Smooth muscle cell (in vitro differentiated cells): ENCODE data around the gene SET. TPM values are rescaled to one million over a fixed set of nuclear protein-coding genes. Genes with fewer than 3 reads are reported as not detected.

Source experiments
- DNase-seq: peaks from one replicate; lab custom pipeline; 2025; ENCODE audit not compliant: unreplicated experiment; lab: John Stamatoyannopoulos, UW
- H2AFZ ChIP-seq: fragments of 200-600 bp; sonication (generic); 2 replicates; pipeline ENCODE4 v1.6.0; 2016; ENCODE audit warnings: antibody characterized with exemption, low read depth, mild to moderate bottlenecking
- H3F3A ChIP-seq: fragments of 200-600 bp; sonication (generic); 2 replicates; pipeline ENCODE4 v1.6.0; 2017; ENCODE audit warnings: antibody characterized with exemption, low read depth
- H3K27ac ChIP-seq: fragments of 200-600 bp; sonication (generic); 2 replicates; pipeline ENCODE4 v1.5.1; 2016; ENCODE audit warnings: low read depth, mild to moderate bottlenecking
- H3K27me3 ChIP-seq: fragments of 200-600 bp; sonication (generic); 2 replicates; pipeline ENCODE4 v1.6.1; 2016; ENCODE audit warnings: low read depth, mild to moderate bottlenecking
- H3K36me3 ChIP-seq: fragments of 200-600 bp; sonication (generic); 2 replicates; pipeline ENCODE4 v1.5.1; 2016; ENCODE audit warnings: low read depth
- H3K4me1 ChIP-seq: fragments of 200-600 bp; sonication (generic); 2 replicates; pipeline ENCODE4 v1.5.1; 2016; ENCODE audit warnings: low read depth
- H3K4me2 ChIP-seq: fragments of 200-600 bp; sonication (generic); 2 replicates; pipeline ENCODE4 v1.6.0; 2016; ENCODE audit warnings: mild to moderate bottlenecking
- H3K4me3 ChIP-seq: fragments of 200-600 bp; sonication (generic); 2 replicates; pipeline ENCODE4 v1.5.1; 2016; ENCODE audit warnings: mild to moderate bottlenecking
- H3K79me2 ChIP-seq: fragments of 200-600 bp; sonication (generic); 2 replicates; pipeline ENCODE4 v1.6.0; 2016; ENCODE audit warnings: low read depth, mild to moderate bottlenecking
- H3K9ac ChIP-seq: fragments of 200-600 bp; sonication (generic); 2 replicates; pipeline ENCODE4 v1.6.0; 2016; ENCODE audit warnings: low read depth
- H3K9me3 ChIP-seq: fragments of 200-600 bp; sonication (generic); replicated peaks from 2 replicates; pipeline ENCODE4 v1.5.1; 2016; ENCODE audit warnings: low read depth
- H4K20me1 ChIP-seq: fragments of 200-600 bp; sonication (generic); 2 replicates; pipeline ENCODE4 v1.6.0; 2016; ENCODE audit warnings: low read depth
- WGBS: methylation state at CpG from one replicate; pipeline ENCODE4 v1.1.7; 2016; ENCODE audit warnings: low lambda C conversion rate; 5-methylcytosine and 5-hydroxymethylcytosine counted together
- polyA plus RNA-seq: library from polyadenylated mRNA; unstranded; fragments of >200 nt; fragmentation: Nextera tagmentation; extraction: Ambion mirVana; gene quantifications from 2 replicates; pipeline ENCODE4 v1.2.1, GENCODE V29; 2016
- total RNA-seq: library from RNA; depleted of rRNA; stranded (reverse); fragments of >200 nt; gene quantifications from 2 replicates; pipeline ENCODE4 v1.2.3, GENCODE V29; 2014
- TF ChIP-seq, protein P1 (sequence below): fragments of 200-600 bp; sonication (generic); IDR thresholded peaks from 2 replicates; pipeline ENCODE4 v1.5.1; 2017; ENCODE audit warnings: borderline replicate concordance, mild to moderate bottlenecking, antibody characterized with exemption; ENCODE audit not compliant: insufficient read depth, poor library complexity, severe bottlenecking

Gene SET
- total and polyA plus RNA-seq, 2 experiments from 2014 or later, result 162 to 262 TPM

DNA sequence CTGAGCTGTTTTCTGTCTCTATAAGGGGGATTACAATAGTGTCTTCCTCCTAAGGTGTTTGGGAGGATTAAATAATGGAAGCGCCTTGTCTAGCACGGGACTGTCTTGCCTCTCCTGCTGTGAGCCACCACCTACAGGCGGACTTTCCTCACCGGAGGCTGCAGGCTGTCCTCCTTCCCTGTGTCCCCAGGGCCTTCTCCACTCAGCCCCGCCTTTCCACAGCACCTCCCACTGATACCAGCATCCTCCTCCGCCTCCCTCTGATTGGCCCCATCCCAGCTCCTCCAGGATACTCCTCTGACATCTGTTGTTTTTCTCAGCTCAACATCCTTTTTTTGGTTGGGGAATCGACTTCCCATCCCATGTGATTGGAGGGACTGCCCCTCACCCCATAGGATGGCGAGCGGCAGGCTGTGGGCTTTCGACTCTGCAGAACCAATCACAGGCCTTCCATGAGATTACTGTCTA, 35.8 kb downstream of the SET start:
- Histone ChIP-seq H3K4me3 (peak overlapping the region; percentile 68), H3K27ac (no peak overlapping the region), H4K20me1 (no peaks in the 10 kb centered on the region), H3K79me2 (no peaks in the 10 kb centered on the region), H3K36me3 (no peaks in the 10 kb centered on the region), H2AFZ (no peak overlapping the region), H3K9ac (no peak overlapping the region), H3K9me3 (no peaks in the 10 kb centered on the region), H3F3A (no peaks in the 10 kb centered on the region), H3K27me3 (no peaks in the 10 kb centered on the region), H3K4me1 (no peaks in the 10 kb centered on the region), H3K4me2 (peak overlapping the region; percentile 87)
- no peak for DNase-seq
- TF ChIP-seq, protein P1, sequence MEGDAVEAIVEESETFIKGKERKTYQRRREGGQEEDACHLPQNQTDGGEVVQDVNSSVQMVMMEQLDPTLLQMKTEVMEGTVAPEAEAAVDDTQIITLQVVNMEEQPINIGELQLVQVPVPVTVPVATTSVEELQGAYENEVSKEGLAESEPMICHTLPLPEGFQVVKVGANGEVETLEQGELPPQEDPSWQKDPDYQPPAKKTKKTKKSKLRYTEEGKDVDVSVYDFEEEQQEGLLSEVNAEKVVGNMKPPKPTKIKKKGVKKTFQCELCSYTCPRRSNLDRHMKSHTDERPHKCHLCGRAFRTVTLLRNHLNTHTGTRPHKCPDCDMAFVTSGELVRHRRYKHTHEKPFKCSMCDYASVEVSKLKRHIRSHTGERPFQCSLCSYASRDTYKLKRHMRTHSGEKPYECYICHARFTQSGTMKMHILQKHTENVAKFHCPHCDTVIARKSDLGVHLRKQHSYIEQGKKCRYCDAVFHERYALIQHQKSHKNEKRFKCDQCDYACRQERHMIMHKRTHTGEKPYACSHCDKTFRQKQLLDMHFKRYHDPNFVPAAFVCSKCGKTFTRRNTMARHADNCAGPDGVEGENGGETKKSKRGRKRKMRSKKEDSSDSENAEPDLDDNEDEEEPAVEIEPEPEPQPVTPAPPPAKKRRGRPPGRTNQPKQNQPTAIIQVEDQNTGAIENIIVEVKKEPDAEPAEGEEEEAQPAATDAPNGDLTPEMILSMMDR, result no peak
- 40% methylated on average over 10 of the region's 10 CpGs for WGBS

DNA sequence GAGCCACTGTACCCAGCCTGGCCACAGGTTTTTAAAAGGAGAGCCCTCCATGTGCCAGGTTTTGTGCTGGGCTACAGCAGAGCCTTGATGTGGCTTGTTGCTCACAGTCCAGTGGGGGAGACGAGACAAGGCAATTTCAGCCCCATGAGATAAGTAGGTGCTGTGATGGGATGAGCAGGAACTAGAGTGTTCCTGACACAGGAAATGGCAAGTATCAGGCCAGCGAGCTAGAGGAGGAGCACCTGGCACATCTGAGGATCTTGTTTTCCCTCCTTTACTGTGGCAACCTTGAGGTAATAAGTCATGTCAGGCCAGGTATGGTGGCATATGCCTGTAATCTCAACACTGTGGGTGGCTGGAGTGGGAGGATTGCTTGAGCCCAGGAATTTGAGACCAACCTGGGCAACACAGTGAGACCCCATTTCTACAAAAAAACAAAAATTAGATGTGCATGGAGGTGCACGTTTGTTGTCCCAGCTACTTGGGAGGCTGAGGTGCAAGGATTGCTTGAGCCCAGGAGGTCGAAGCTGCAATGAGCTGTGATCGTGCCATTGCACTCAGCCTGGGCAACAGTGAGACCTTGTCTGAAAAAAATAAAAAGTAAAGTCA, 38.7 kb downstream of the SET start:
- TF ChIP-seq, protein P1, result no peak
- 91% methylated on average over 5 of the region's 5 CpGs for WGBS
- no peaks in the 10 kb centered on the region for H3K27me3 ChIP-seq
- no peak overlapping the region for H3K4me3 ChIP-seq
- no peak for DNase-seq
- no peak overlapping the region for H3K27ac ChIP-seq
- H3K4me2 ChIP-seq, result no peak overlapping the region
- no peak overlapping the region for H3K9ac ChIP-seq
- H2AFZ ChIP-seq, result no peak overlapping the region
- no peaks in the 10 kb centered on the region for H3K4me1 ChIP-seq
- no peaks in the 10 kb centered on the region for H3F3A ChIP-seq
- H3K9me3 ChIP-seq, result no peaks in the 10 kb centered on the region
- no peaks in the 10 kb centered on the region for H3K36me3 ChIP-seq
- H4K20me1 ChIP-seq, result no peaks in the 10 kb centered on the region
- no peaks in the 10 kb centered on the region for H3K79me2 ChIP-seq

DNA sequence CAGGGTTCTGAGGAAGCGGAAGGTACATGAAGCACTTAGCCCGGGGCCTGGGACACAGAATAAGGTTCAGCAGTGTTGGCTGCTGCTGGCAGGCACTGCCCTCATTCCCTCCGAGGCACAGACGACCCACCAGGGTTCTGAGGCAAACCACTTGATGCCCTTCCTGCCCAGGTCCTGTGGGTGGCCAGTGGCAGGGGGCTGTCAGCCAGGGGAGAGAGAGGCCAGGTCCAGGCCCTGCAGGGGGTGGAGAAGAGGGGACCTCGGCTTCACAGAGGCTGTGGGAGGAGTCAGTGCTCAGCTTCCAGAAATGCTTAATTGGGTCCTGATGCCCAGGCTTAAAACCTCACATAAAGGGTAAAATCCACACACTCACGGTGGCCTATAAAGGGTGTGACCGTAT, 39.3 kb downstream of the SET start:
- Histone ChIP-seq H3K79me2 (no peaks in the 10 kb centered on the region), H3K9ac (no peak overlapping the region), H3K36me3 (no peaks in the 10 kb centered on the region), H3K4me3 (no peak overlapping the region), H3K4me2 (no peak overlapping the region), H3K4me1 (no peaks in the 10 kb centered on the region), H3K27ac (no peak overlapping the region), H3F3A (no peaks in the 10 kb centered on the region), H4K20me1 (no peaks in the 10 kb centered on the region), H2AFZ (no peak overlapping the region), H3K9me3 (no peaks in the 10 kb centered on the region), H3K27me3 (no peaks in the 10 kb centered on the region)
- TF ChIP-seq, protein P1, result no peak
- no peak for DNase-seq
- 82% methylated on average over 7 of the region's 7 CpGs for WGBS

DNA sequence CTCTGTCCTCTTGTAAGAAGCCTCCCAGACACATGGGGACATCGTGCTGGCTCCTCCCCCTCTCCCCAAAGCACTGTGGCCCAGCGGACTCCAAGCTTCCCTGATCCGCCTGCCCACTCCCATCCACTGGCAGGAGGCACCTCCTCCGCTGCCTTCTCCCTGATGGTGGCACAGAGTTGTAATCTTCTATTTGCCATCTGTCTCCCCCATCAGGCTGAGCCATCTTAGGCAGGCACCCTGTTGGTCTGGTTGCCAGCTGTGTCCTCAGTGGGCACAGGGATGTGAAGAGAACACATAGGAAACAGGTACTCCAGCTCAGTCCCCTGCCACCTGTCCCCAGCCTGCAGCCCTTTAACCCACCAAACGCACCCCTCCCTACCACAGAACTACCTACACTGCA, 40.3 kb downstream of the SET start:
- Histone ChIP-seq H3K4me3 (no peak overlapping the region), H3K9me3 (no peaks in the 10 kb centered on the region), H3K79me2 (no peaks in the 10 kb centered on the region), H3K4me1 (no peaks in the 10 kb centered on the region), H2AFZ (no peak overlapping the region), H3K27ac (no peak overlapping the region), H3K9ac (no peak overlapping the region), H3K27me3 (no peaks in the 10 kb centered on the region), H3F3A (no peaks in the 10 kb centered on the region), H3K4me2 (no peak overlapping the region), H3K36me3 (no peaks in the 10 kb centered on the region), H4K20me1 (no peaks in the 10 kb centered on the region)
- DNase-seq, result no peak
- TF ChIP-seq, protein P1, result no peak
- WGBS, result 91% methylated on average over 5 of the region's 5 CpGs
